Fibroblast of lung (primary cell): ENCODE results near the gene CLASP1. TPM values are rescaled to one million over a fixed set of nuclear protein-coding genes. Genes with fewer than 3 reads are reported as not detected.

Experiments used
- DNase-seq, 2 donors: peaks; one replicate each; pipeline versions ENCODE4 v3.0.0 to v3.0.0-alpha.2; 2010; ENCODE audit warnings: low read depth in 2 of 2
- H2AFZ ChIP-seq: 2 replicates; pipeline ENCODE4 v1.5.1; 2012; ENCODE audit warnings: low read length, control low read depth, inconsistent platforms
- H3K27ac ChIP-seq: 2 replicates; pipeline ENCODE4 v1.5.1; 2011; ENCODE audit warnings: low read length, control low read depth; ENCODE audit not compliant: insufficient read depth
- H3K27me3 ChIP-seq: 2 replicates; pipeline ENCODE4 v1.5.1; 2011; ENCODE audit warnings: mild to moderate bottlenecking, low read length; ENCODE audit not compliant: control insufficient read depth, insufficient read depth
- H3K36me3 ChIP-seq: 2 replicates; pipeline ENCODE4 v1.5.1; 2011; ENCODE audit warnings: low read length; ENCODE audit not compliant: control insufficient read depth, insufficient read depth
- H3K4me1 ChIP-seq: 2 replicates; pipeline ENCODE4 v1.5.1; 2011; ENCODE audit warnings: low read length; ENCODE audit not compliant: control insufficient read depth, insufficient read depth; ENCODE audit errors: extremely low read depth
- H3K4me2 ChIP-seq: 2 replicates; pipeline ENCODE4 v1.5.1; 2011; ENCODE audit warnings: low read length, control low read depth; ENCODE audit not compliant: insufficient read depth; ENCODE audit errors: extremely low read depth
- H3K4me3 ChIP-seq, 4 experiments: fragments of 200-600 bp in 1 of 4; sonication (generic) in 1 of 4; replicated peaks in 1 of 4; 2 replicates each; pipeline ENCODE4 v1.5.1; 2011 to 2016; ENCODE audit warnings: low read length in 4 of 4, low read depth in 3 of 4, mild to moderate bottlenecking in 3 of 4, control low read depth in 2 of 4, inconsistent platforms in 1 of 4, mixed read lengths in 1 of 4; ENCODE audit not compliant: insufficient read depth in 1 of 4; ENCODE audit errors: control extremely low read depth in 1 of 4
- H3K79me2 ChIP-seq: 2 replicates; pipeline ENCODE4 v1.5.1; 2012; ENCODE audit warnings: mild to moderate bottlenecking, low read length, inconsistent platforms; ENCODE audit not compliant: control insufficient read depth, insufficient read depth
- H3K9ac ChIP-seq: 2 replicates; pipeline ENCODE4 v1.5.1; 2011; ENCODE audit warnings: mild to moderate bottlenecking, low read length, control low read depth; ENCODE audit not compliant: insufficient read depth
- H3K9me3 ChIP-seq: 2 replicates; pipeline ENCODE4 v1.5.1; 2012; ENCODE audit warnings: low read depth, low read length; ENCODE audit not compliant: control insufficient read depth, insufficient read depth
- H4K20me1 ChIP-seq: 2 replicates; pipeline ENCODE4 v1.5.1; 2011; ENCODE audit warnings: low read length; ENCODE audit not compliant: control insufficient read depth, insufficient read depth; ENCODE audit errors: extremely low read depth
- EZH2 ChIP-seq: IDR thresholded peaks from 2 replicates; pipeline ENCODE4 v1.5.1; 2012; ENCODE audit warnings: low read length, control low read depth, mild to moderate bottlenecking; ENCODE audit errors: missing control alignments
- polyA plus RNA-seq, 2 donors: library from polyadenylated mRNA; depleted of rRNA in 1 of 2; stranded (reverse) in 1 of 2; unstranded in 1 of 2; fragments of >200 nt; gene quantifications; 2 replicates each; pipeline ENCODE4 v1.2.1, GENCODE V29; 2011 to 2012; ENCODE audit warnings: missing spikeins in 1 of 2
- total RNA-seq: library from RNA; depleted of rRNA; stranded (reverse); fragments of >200 nt; gene quantifications from 2 replicates; pipeline ENCODE4 v1.2.1, GENCODE V29; 2014
- TF ChIP-seq, protein P1 (sequence below), 2 donors: IDR thresholded peaks in 1 of 2; conservative IDR thresholded peaks in 1 of 2; 1 replicate in 1 of 2; 2 replicates in 1 of 2; pipeline ENCODE4 v1.5.1; 2011 to 2012; ENCODE audit warnings: low read length in 2 of 2, control low read depth in 1 of 2, inconsistent platforms in 1 of 2, low read depth in 1 of 2, mild to moderate bottlenecking in 1 of 2

The CLASP1 gene
- total and polyA plus RNA-seq, 2 donors (not counting 1 experiment from before 2014, with no cell fraction given) = 6.0 to 48.4 TPM

DNA sequence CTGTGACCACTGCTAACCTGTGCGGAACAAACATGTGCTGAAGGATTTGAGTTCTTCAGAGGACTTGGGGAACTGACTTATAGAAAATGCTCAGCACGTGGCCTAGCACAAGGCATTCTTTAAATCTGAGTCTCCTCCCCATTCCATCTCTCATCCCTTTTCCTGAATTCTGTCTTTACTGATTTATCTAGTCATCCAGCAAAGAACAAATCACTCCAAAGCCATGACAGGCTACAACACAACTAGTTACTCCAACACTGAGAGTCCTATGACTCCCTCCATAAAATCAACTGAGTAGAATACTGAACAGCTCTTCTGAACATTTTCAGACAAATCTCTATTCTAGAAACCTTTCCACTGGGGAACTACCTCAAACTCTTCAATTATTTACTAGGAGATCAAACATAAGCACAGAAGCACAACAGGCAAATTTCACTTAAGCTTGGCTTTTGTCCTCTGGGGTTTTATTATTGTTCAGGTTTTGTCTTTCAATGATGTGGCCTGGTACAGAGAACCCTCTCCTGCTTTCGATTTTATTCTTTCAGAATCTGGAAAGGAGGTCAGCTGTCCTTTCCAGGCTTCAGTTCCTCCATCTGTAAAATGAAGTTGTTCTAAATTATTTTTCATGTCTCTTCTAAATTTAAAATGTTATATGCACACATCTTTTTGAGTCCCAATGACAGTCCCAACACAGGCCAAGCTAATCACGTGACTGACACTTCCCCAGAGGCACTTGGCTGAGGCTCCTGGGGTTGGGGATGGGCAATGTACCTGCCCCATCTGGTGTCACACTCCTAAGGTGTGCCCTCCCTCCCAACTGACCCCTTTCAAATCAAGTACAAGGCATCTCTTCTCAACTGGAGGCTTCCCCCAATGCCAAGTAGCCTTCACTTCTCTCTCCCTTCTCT lies 86.7 kb downstream of the CLASP1 start:
- no peak overlapping the region for H3K4me3 ChIP-seq
- no peaks in the 10 kb centered on the region for H4K20me1 ChIP-seq
- TF ChIP-seq, protein P1, sequence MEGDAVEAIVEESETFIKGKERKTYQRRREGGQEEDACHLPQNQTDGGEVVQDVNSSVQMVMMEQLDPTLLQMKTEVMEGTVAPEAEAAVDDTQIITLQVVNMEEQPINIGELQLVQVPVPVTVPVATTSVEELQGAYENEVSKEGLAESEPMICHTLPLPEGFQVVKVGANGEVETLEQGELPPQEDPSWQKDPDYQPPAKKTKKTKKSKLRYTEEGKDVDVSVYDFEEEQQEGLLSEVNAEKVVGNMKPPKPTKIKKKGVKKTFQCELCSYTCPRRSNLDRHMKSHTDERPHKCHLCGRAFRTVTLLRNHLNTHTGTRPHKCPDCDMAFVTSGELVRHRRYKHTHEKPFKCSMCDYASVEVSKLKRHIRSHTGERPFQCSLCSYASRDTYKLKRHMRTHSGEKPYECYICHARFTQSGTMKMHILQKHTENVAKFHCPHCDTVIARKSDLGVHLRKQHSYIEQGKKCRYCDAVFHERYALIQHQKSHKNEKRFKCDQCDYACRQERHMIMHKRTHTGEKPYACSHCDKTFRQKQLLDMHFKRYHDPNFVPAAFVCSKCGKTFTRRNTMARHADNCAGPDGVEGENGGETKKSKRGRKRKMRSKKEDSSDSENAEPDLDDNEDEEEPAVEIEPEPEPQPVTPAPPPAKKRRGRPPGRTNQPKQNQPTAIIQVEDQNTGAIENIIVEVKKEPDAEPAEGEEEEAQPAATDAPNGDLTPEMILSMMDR (conservative IDR thresholded peaks at IDR 0.05 in 1 of 2, IDR thresholded peaks at IDR 0.05 in 1 of 2; ENCODE audit: low read depth in 1 of 2, low read length in 2 of 2) = no peak
- TF ChIP-seq EZH2 = no peak
- H3K27me3 ChIP-seq = no peaks in the 10 kb centered on the region
- peaks cover 2% of the 10 kb centered on the region for H3K4me1 ChIP-seq
- no peak overlapping the region for H3K27ac ChIP-seq
- no peaks in the 10 kb centered on the region for H3K36me3 ChIP-seq
- no peak for DNase-seq
- no peak overlapping the region for H3K9ac ChIP-seq
- H2AFZ ChIP-seq = no peak overlapping the region
- peaks cover 16% of the 10 kb centered on the region for H3K79me2 ChIP-seq
- H3K9me3 ChIP-seq = no peaks in the 10 kb centered on the region
- H3K4me2 ChIP-seq = no peak overlapping the region

DNA sequence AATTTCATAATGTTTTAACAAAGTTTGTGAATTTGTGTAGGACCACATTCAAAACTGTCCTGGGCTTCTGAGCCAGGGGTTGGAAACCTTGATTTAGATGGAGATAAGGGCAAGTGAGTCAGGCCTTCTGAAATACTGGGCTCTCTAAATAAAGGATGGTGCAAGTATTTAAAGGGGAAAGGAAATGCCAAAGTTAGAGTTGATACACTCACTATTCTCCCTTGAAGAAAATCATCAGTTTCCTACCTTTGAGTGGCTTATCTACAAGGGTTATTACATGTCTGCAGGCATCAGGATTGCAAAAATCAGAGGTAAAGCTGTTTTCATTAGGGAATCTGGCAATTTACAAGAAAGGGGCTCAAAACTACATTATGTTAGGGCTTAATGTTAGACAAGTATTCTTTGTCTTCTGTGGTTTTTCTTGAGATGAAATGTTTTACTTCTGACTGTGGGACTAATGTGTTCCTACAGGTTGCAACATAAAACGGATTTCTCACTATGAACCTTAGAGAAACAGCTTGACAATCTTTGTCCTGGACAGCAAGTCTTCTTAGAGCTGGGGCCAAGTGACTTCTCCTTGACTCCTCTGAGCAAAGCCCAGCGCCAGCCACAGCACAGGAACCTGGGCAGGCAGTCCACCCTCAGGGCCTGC lies 87.5 kb downstream of the CLASP1 start:
- no peaks in the 10 kb centered on the region for H3K9me3 ChIP-seq
- H3K4me1 ChIP-seq = peaks cover 2% of the 10 kb centered on the region
- H3K4me3 ChIP-seq = no peak overlapping the region
- no peak overlapping the region for H3K4me2 ChIP-seq
- no peak overlapping the region for H3K27ac ChIP-seq
- DNase-seq = peak; percentile 38 to 73
- H3K27me3 ChIP-seq = no peaks in the 10 kb centered on the region
- no peaks in the 10 kb centered on the region for H3K36me3 ChIP-seq
- TF ChIP-seq, protein P1 (conservative IDR thresholded peaks at IDR 0.05 in 1 of 2, IDR thresholded peaks at IDR 0.05 in 1 of 2; ENCODE audit: low read depth in 1 of 2, low read length in 2 of 2) = no peak
- TF ChIP-seq EZH2 = no peak
- no peak overlapping the region for H3K9ac ChIP-seq
- H4K20me1 ChIP-seq = no peaks in the 10 kb centered on the region
- no peak overlapping the region for H2AFZ ChIP-seq
- H3K79me2 ChIP-seq = peaks cover 13% of the 10 kb centered on the region

DNA sequence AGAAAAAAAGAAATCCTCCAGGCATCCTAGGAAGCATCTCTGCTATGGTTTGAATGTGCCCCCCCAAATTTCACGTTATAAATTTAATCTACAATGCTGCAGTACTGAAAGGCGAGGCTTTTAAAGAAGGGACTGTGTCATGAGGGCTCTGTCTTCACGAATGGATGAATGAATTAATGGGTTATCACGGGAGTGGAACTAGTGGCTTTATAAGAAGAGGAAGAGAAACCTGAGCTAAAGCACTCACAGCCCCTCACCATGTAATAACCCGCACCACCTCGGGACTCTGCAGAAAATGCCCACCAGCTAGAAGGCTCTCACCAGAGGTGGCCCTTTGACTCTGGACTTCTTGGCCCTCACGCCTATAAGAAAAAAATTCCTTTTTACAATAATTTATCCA lies 90.9 kb downstream of the CLASP1 start:
- Histone ChIP-seq H3K27me3 (no peaks in the 10 kb centered on the region), H4K20me1 (no peaks in the 10 kb centered on the region), H3K79me2 (peaks cover 14% of the 10 kb centered on the region)

More for the DNA sequence above, 90.9 kb downstream of the CLASP1 start:
- DNase-seq = no peak
- TF ChIP-seq, protein P1 (conservative IDR thresholded peaks at IDR 0.05 in 1 of 2, IDR thresholded peaks at IDR 0.05 in 1 of 2; ENCODE audit: low read depth in 1 of 2, low read length in 2 of 2) = no peak
- no peak for TF ChIP-seq EZH2
- Histone ChIP-seq H3K4me3 (no peak overlapping the region), H3K36me3 (no peaks in the 10 kb centered on the region), H3K4me1 (peaks cover 2% of the 10 kb centered on the region), H3K4me2 (no peak overlapping the region), H3K27ac (no peak overlapping the region), H2AFZ (no peak overlapping the region), H3K9me3 (no peaks in the 10 kb centered on the region), H3K9ac (no peak overlapping the region)
